Ovary (tissue), 9 donors: Measurements from ENCODE around the gene RNF212. TPM values are rescaled to one million over a fixed set of nuclear protein-coding genes. Genes with fewer than 3 reads are reported as not detected.

Source experiments
- DNase-seq, 5 donors: peaks; one replicate each; pipeline ENCODE4 v3.0.0-alpha.2; 2019 to 2020
- H3K27ac ChIP-seq, 2 donors: fragments of 200-600 bp; one replicate each; pipeline versions ENCODE4 v1.5.1 to v1.8.0; 2019 to 2022
- H3K27me3 ChIP-seq: fragments of 200-600 bp; one replicate; pipeline ENCODE4 v1.8.0; 2022
- H3K36me3 ChIP-seq: fragments of 200-600 bp; sonication (generic); one replicate; pipeline ENCODE4 v1.5.1; 2019
- H3K4me1 ChIP-seq: one replicate; pipeline ENCODE4 v1.8.1; 2013; ENCODE audit warnings: mild to moderate bottlenecking, moderate library complexity; ENCODE audit not compliant: insufficient read depth
- H3K4me3 ChIP-seq: fragments of 200-600 bp; sonication (generic); one replicate; pipeline ENCODE4 v1.5.1; 2017
- H3K9me3 ChIP-seq, 2 donors: fragments of 200-600 bp in 1 of 2; sonication (generic) in 1 of 2; one replicate each; pipeline versions ENCODE4 v1.5.1 to v1.8.1; 2013 to 2019; ENCODE audit warnings: mild to moderate bottlenecking in 1 of 2, moderate library complexity in 1 of 2
- CTCF ChIP-seq, 3 donors: fragments of 450-650 bp in 2 of 3; fragments of 200-600 bp in 1 of 3; IDR thresholded peaks; one replicate each; pipeline versions ENCODE4 v1.5.1 to v1.8.0; 2016 to 2022; ENCODE audit warnings: antibody characterized with exemption in 3 of 3, mild to moderate bottlenecking in 1 of 3
- EP300 ChIP-seq: sonication (generic); formaldehyde crosslinking; IDR thresholded peaks from one replicate; pipeline ENCODE4 v1.6.1; 2017; ENCODE audit warnings: antibody characterized with exemption
- POLR2A ChIP-seq: fragments of 450-650 bp; IDR thresholded peaks from one replicate; pipeline ENCODE4 v1.6.1; 2017; ENCODE audit warnings: antibody characterized with exemption, mild to moderate bottlenecking, moderate library complexity
- WGBS, 3 donors: extraction: QIAGEN DNeasy Blood & Tissue Kit in 1 of 3; methylation state at CpG; one replicate each; pipeline versions ENCODE4 v1.1.5 to v1.1.7; 2013 to 2017; 5-methylcytosine and 5-hydroxymethylcytosine counted together
- intact Hi-C, 4 donors: fragments of 100-400 bp; cut with DNase I; formaldehyde crosslinking; loops; one replicate each; pipeline versions ENCODE4 v1.11.0 to v1.15.1; 2022 to 2023
- polyA plus RNA-seq, 2 donors: library from polyadenylated mRNA; stranded (reverse); fragments of 200-250 nt in 1 of 2; fragments of 350-450 nt in 1 of 2; fragmentation: Illumina TruSeq in 1 of 2; extraction: RNeasy Lipid Tissue Mini Kit (QIAGEN cat#74804) in 1 of 2; gene quantifications; one replicate each; pipeline ENCODE4 v1.2.3, GENCODE V29; 2013 to 2014
- total RNA-seq, 7 donors: library from RNA; depleted of rRNA in 2 of 7; stranded (reverse); fragments of >200 nt in 2 of 7; fragmentation: NEBNext Ultra II Directional in 3 of 7; extraction: Animal tissue kit (Norgen Biotek cat#: 25700) in 3 of 7; gene quantifications; one replicate each; pipeline versions ENCODE4 v1.1.0 to v1.2.4, GENCODE V29; 2016 to 2023
- donor health status: DM: no; HTN: no; CAD: no; lungs with moderate emphysema.
- donor health status: DM: no; HTN: no; CAD: no.
- donor health status: Bipolar disorder and iron deficiency.
- donor health status: DM: yes; HTN: yes; CAD: no.
- donor health status: DM: no; HTN: no; CAD: no.
- donor health status: DM: yes; HTN: yes; CAD: no.

The RNF212 gene
- total and polyA plus RNA-seq, 9 donors = 6.2 to 31.0 (median 14.1) TPM

GRCh38 chr4:1036095-1036494, 77.3 kb downstream of the RNF212 start:
- H3K4me3 ChIP-seq = no peak overlapping the region
- H3K9me3 ChIP-seq = no peaks in the 10 kb centered on the region
- H3K27me3 ChIP-seq = no peaks in the 10 kb centered on the region
- WGBS, 3 donors = 90 to 94% (median 92%) methylated on average over 15 of the region's 15 CpGs
- H3K4me1 ChIP-seq = peaks cover 27% of the 10 kb centered on the region
- H3K36me3 ChIP-seq = no peaks in the 10 kb centered on the region
- TF ChIP-seq POLR2A (no peak), CTCF (IDR thresholded peaks at IDR 0.05) (no peak), EP300 (no peak)
- intact Hi-C loops = no loop called here
- peak overlapping the region in 1 of 2 donors; percentile 12 for H3K27ac ChIP-seq
- no peak for DNase-seq

- no peaks in the 10 kb centered on the region for H3K27me3 ChIP-seq
- no peaks in the 10 kb centered on the region for H3K36me3 ChIP-seq
- no peak overlapping the region for H3K27ac ChIP-seq
- intact Hi-C loops = no loop called here
- no peak overlapping the region for H3K4me3 ChIP-seq
- 88 to 95% (median 88%) methylated on average over 22 to 26 of the region's 26 CpGs for WGBS, 3 donors
- no peak for TF ChIP-seq CTCF (IDR thresholded peaks at IDR 0.05)
- no peak for TF ChIP-seq POLR2A
- TF ChIP-seq EP300 = no peak
- DNase-seq = no peak
- H3K4me1 ChIP-seq = peaks cover 26% of the 10 kb centered on the region
- H3K9me3 ChIP-seq = no peaks in the 10 kb centered on the region
These were observed 77.9 kb downstream of the RNF212 start for GRCh38 chr4:1035510-1035909.

GRCh38 chr4:1033840-1034551, 79.4 kb downstream of the RNF212 start:
- peak overlapping the region; percentile 16 for H3K4me3 ChIP-seq
- TF ChIP-seq CTCF (IDR thresholded peaks at IDR 0.05) (no peak), POLR2A (no peak), EP300 (no peak)
- H3K27ac ChIP-seq = peak overlapping the region in 1 of 2 donors; percentile 68
- intact Hi-C loops = no loop called here
- DNase-seq = peak; percentile 80 to 87 (median 81)
- no peaks in the 10 kb centered on the region for H3K9me3 ChIP-seq
- WGBS, 3 donors = 3 to 15% (median 8%) methylated on average over 33 to 35 of the region's 35 CpGs
- H3K27me3 ChIP-seq = no peaks in the 10 kb centered on the region
- no peaks in the 10 kb centered on the region for H3K36me3 ChIP-seq
- peaks cover 23% of the 10 kb centered on the region for H3K4me1 ChIP-seq

- TF ChIP-seq POLR2A (no peak), CTCF (IDR thresholded peaks at IDR 0.05) (no peak), EP300 (no peak)
- no peak for DNase-seq
- peaks cover 22% of the 10 kb centered on the region for H3K4me1 ChIP-seq
- no peaks in the 10 kb centered on the region for H3K36me3 ChIP-seq
- 72 to 84% (median 79%) methylated on average over 10 of the region's 10 CpGs for WGBS, 3 donors
- H3K9me3 ChIP-seq = no peaks in the 10 kb centered on the region
- no peak overlapping the region for H3K27ac ChIP-seq
- H3K4me3 ChIP-seq = no peak overlapping the region
- H3K27me3 ChIP-seq = no peaks in the 10 kb centered on the region
- intact Hi-C loops = no loop called here
These were observed 80.5 kb downstream of the RNF212 start for GRCh38 chr4:1032861-1033260.
